DOHH2 (cell line): ENCODE data around the gene NMNAT2.

Experiments
- CTCF ChIP-seq: fragments of 200-600 bp; sonication (generic); IDR thresholded peaks from one replicate; pipeline ENCODE4 v1.5.1; 2014; ENCODE audit warnings: antibody characterized with exemption, mild to moderate bottlenecking, low read depth, low read length; ENCODE audit not compliant: poor library complexity, severe bottlenecking
- EZH2phosphoT487 ChIP-seq: fragments of 200-600 bp; sonication (generic); IDR thresholded peaks from 2 replicates; pipeline ENCODE4 v1.6.1; 2017; ENCODE audit warnings: borderline replicate concordance, mild to moderate bottlenecking, antibody characterized with exemption, low read length, moderate library complexity, mixed read lengths

DNA sequence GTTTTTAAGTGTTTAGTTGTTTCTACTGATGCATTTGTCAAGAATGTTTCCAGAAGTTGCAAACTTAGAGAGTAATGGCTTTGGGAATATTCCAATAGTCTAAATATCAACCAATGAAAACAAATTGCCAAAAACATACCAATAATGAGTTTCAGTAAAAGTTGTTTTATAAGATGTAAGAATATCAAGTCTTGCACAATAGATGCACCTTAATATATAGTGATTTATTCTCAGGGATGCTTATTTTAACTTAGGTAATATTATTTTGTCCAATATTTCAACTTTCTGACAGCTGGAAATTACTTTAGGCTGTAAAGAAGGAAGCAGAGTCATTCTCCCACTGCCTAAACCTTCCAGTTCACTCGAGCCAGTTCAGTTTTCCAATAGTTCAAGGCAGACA, 5.4 kb upstream of the NMNAT2 start:
- no peak for TF ChIP-seq CTCF
- no peak for TF ChIP-seq EZH2phosphoT487
